Measurements from ENCODE around the gene ACHE. TPM values are rescaled to one million over a fixed set of nuclear protein-coding genes. Genes with fewer than 3 reads are reported as not detected.

Gene ACHE
- total RNA-seq, 1 donor from 2014 or later = not detected

DNA sequence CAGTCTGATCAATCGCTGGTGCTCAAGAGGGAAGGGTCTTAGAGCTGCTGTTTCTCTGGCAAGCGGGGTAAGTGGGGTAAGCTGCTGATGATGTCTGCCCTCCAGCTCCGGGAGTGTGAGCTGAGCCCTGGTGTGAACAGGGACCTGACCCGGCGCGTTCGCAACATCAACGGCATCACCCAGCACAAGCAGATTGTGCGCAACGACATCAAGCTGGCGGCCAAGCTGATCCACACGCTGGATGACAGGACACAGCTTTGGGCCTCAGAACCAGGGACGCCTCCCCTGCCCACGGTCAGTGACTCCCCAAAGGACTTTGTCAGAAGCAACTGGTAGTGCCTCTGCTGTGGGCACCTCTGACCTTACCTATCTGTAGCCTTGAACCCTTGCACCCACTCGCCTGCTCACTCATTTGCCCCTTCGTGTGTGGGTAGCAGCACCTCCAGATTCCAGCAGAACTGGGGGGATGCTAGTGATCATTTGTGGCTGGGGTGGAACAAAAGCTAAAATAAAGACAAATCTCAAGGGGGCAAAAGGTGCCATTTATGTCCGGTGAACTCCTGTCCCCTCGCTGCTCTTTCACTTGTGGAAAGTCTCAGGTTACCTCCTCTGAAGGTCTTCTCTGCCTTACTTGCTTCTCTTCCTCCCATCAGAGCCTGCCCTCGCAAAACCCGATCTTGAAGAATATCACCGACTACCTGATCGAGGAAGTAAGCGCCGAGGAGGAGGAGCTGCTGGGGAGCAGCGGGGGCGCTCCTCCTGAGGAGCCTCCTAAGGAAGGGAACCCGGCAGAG lies 9.3 kb downstream of the ACHE start:
- Histone ChIP-seq H4K20me1 (ENCODE audit: low read depth) (peaks cover 70% of the 10 kb centered on the region), H3K27me3 (no peaks in the 10 kb centered on the region), H3K9me3 (ENCODE audit: low read depth) (no peaks in the 10 kb centered on the region), H2AFZ (replicated peaks) (no peak overlapping the region), H3F3A (ENCODE audit: low read depth) (peaks cover 66% of the 10 kb centered on the region), H3K4me1 (peaks cover 10% of the 10 kb centered on the region), H3K4me3 (no peak overlapping the region), H3K4me2 (no peak overlapping the region), H3K27ac (no peak overlapping the region), H3K79me2 (ENCODE audit: low read depth) (peaks cover 44% of the 10 kb centered on the region), H3K9ac (no peak overlapping the region), H3K36me3 (peaks cover 5% of the 10 kb centered on the region)
- TF ChIP-seq EZH2 (IDR thresholded peaks at IDR 0.05) (no peak), EZH2phosphoT487 (IDR thresholded peaks at IDR 0.05) (no peak)
- TF ChIP-seq, protein P1, sequence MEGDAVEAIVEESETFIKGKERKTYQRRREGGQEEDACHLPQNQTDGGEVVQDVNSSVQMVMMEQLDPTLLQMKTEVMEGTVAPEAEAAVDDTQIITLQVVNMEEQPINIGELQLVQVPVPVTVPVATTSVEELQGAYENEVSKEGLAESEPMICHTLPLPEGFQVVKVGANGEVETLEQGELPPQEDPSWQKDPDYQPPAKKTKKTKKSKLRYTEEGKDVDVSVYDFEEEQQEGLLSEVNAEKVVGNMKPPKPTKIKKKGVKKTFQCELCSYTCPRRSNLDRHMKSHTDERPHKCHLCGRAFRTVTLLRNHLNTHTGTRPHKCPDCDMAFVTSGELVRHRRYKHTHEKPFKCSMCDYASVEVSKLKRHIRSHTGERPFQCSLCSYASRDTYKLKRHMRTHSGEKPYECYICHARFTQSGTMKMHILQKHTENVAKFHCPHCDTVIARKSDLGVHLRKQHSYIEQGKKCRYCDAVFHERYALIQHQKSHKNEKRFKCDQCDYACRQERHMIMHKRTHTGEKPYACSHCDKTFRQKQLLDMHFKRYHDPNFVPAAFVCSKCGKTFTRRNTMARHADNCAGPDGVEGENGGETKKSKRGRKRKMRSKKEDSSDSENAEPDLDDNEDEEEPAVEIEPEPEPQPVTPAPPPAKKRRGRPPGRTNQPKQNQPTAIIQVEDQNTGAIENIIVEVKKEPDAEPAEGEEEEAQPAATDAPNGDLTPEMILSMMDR (IDR thresholded peaks at IDR 0.05) = no peak
- H3K4me3 Mint-ChIP-seq = no peak overlapping the region
- peaks cover 11% of the 10 kb centered on the region for H3K27me3 Mint-ChIP-seq (ENCODE audit: insufficient read depth, low read depth)
- H3K27ac Mint-ChIP-seq = peak overlapping the region; percentile 78
- H3K9me3 Mint-ChIP-seq = no peaks in the 10 kb centered on the region
- no peak for DNase-seq (ENCODE audit: low spot score)
- H3K4me1 Mint-ChIP-seq = peaks cover 22% of the 10 kb centered on the region
- H3K36me3 Mint-ChIP-seq = peaks cover 53% of the 10 kb centered on the region

DNA sequence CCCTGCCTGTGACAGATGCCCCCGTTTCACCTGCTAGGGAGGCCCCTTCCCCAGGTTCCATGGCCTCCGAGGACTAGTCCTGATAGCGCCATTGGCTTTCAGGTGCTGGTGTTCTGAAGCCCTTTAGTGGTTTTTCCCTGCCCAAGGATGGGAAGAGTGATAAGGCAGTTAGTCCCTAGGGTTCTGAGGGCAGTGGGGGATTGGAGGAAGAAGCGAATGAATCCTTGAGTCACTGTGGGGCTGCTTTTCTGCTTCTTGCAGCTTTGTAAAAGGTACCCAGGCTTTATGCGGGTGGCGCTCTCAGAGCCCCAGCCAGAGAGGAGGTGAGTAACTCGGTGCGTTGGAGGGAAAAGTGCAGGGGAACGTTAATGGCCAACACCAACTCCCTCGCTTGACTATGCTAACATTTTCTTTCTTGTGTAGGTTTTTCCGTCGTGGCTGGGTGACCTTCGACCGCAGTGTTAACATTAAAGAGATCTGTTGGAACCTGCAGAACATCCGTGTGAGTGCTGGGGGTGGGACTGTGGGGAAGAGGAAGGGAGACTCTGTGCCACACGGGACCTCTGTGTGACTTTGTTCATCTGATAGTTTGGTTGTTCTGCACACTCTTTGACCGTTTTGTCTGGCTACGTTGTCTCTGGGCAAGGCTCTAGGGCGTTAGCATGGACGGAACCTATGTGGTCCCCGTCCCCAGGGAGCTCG lies 10.1 kb downstream of the ACHE start:
- H3K27me3 Mint-ChIP-seq (ENCODE audit: insufficient read depth, low read depth) = peaks cover 14% of the 10 kb centered on the region
- no peak for DNase-seq (ENCODE audit: low spot score)
- Histone ChIP-seq H3K9ac (no peak overlapping the region), H3K27ac (no peak overlapping the region), H3K4me3 (no peak overlapping the region), H3K79me2 (ENCODE audit: low read depth) (peaks cover 51% of the 10 kb centered on the region), H3K27me3 (no peaks in the 10 kb centered on the region), H4K20me1 (ENCODE audit: low read depth) (peaks cover 77% of the 10 kb centered on the region), H3K9me3 (ENCODE audit: low read depth) (no peaks in the 10 kb centered on the region), H3F3A (ENCODE audit: low read depth) (peaks cover 67% of the 10 kb centered on the region), H2AFZ (replicated peaks) (no peak overlapping the region), H3K4me2 (no peak overlapping the region), H3K4me1 (peaks cover 10% of the 10 kb centered on the region), H3K36me3 (peaks cover 5% of the 10 kb centered on the region)
- TF ChIP-seq EZH2phosphoT487 (IDR thresholded peaks at IDR 0.05) (no peak), EZH2 (IDR thresholded peaks at IDR 0.05) (no peak)
- TF ChIP-seq, protein P1 (IDR thresholded peaks at IDR 0.05) = no peak
- peaks cover 57% of the 10 kb centered on the region for H3K36me3 Mint-ChIP-seq
- H3K4me3 Mint-ChIP-seq = no peak overlapping the region
- no peaks in the 10 kb centered on the region for H3K9me3 Mint-ChIP-seq
- H3K27ac Mint-ChIP-seq = peak overlapping the region; percentile 78
- peaks cover 21% of the 10 kb centered on the region for H3K4me1 Mint-ChIP-seq

DNA sequence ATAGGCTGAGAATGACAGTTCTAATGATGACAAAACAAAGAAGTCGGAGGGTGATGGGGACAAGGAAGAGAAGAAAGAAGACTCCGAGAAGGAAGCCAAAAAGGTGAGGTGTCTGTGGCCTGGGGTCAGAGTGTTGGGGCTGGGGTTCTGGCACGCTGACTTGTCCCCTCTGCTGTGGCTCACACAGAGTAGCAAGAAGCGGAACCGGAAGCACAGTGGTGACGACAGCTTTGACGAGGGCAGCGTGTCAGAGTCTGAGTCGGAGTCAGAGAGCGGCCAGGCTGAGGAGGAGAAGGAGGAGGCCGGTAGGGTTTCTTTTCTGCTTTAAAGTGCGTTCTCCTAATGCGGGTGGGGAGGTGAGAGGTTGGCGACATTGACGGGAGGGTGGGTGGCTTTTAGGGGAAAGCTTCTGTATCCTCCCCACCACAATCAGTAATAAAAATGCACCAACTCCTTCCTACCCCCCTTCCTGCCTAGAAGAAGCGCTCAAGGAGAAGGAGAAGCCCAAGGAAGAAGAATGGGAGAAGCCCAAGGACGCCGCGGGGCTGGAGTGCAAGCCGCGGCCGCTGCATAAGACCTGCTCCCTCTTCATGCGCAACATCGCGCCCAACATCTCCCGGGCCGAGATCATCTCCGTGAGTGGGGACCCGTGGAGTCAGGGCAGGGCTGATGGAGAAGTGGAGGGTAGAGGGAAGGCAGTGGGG lies 10.8 kb downstream of the ACHE start:
- Mint-ChIP-seq H3K4me3 (no peak overlapping the region), H3K9me3 (no peaks in the 10 kb centered on the region), H3K27me3 (ENCODE audit: insufficient read depth, low read depth) (peaks cover 15% of the 10 kb centered on the region), H3K36me3 (peaks cover 62% of the 10 kb centered on the region), H3K27ac (no peak overlapping the region), H3K4me1 (peaks cover 21% of the 10 kb centered on the region)
- H3K4me3 ChIP-seq = no peak overlapping the region
- peaks cover 58% of the 10 kb centered on the region for H3K79me2 ChIP-seq (ENCODE audit: low read depth)
- no peaks in the 10 kb centered on the region for H3K27me3 ChIP-seq
- TF ChIP-seq EZH2phosphoT487 (IDR thresholded peaks at IDR 0.05) (no peak), EZH2 (IDR thresholded peaks at IDR 0.05) (no peak)
- TF ChIP-seq, protein P1 (IDR thresholded peaks at IDR 0.05) = no peak
- H3K4me1 ChIP-seq = peaks cover 10% of the 10 kb centered on the region
- no peaks in the 10 kb centered on the region for H3K9me3 ChIP-seq (ENCODE audit: low read depth)
- H3K36me3 ChIP-seq = peaks cover 5% of the 10 kb centered on the region
- no peak overlapping the region for H3K27ac ChIP-seq
- H4K20me1 ChIP-seq (ENCODE audit: low read depth) = peaks cover 84% of the 10 kb centered on the region
- DNase-seq (ENCODE audit: low spot score) = no peak
- no peak overlapping the region for H3K4me2 ChIP-seq
- peaks cover 61% of the 10 kb centered on the region for H3F3A ChIP-seq (ENCODE audit: low read depth)
- H3K9ac ChIP-seq = no peak overlapping the region
- H2AFZ ChIP-seq (replicated peaks) = no peak overlapping the region
